ENCODE measurements around the gene MBD3L4.
"Not testable (repeated sequence)": the region's sequence is repeated elsewhere in the genome, so short reads cannot be mapped to it uniquely, and the experiment has no call there.

The MBD3L4 gene

DNA sequence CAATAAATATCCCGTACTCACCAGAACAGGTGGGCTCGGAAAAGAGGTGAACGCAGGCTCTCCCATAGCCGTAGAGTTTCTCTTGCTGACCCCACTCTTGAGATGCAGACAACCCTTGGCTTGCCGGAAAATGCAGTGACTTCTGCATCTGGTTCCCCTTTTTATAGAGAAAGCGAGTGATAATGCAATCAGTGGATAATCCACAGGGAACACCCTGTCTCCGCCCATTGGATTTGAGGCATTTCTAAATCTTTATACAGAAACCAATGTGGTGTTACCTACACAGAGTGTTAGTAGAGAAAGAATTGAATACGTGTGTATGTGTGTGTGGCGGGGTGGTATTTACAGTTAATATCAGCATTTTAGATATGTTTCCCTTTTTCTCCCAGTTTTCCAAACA lies at the start of gene MBD3L4:
Gene MBD3L4 (minus strand): TSS at position 101 of the 400 bp plus-strand sequence. CDS start 35 bp downstream, at position 66.
- not testable (repeated sequence) for DNase-seq

DNA sequence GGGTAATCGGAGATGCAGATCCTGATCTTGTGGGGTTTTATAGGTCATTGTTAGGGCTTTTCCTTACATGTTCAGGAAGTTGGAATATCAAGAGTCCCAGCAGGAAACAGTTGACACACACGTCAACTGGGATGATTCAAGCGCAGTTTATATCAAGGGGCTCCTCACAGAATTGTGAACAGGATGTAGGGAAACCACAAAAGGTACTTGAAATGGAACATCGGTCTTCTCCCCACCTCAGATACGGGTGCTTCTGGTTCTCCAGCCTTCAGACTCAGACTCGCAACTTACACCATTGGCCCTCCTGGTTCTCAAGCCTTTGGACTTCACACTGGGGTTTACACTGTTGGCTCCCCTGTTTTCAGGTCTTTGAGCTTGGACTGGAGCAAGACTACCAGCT lies 49.0 kb upstream of the MBD3L4 start:
- no peak for DNase-seq

DNA sequence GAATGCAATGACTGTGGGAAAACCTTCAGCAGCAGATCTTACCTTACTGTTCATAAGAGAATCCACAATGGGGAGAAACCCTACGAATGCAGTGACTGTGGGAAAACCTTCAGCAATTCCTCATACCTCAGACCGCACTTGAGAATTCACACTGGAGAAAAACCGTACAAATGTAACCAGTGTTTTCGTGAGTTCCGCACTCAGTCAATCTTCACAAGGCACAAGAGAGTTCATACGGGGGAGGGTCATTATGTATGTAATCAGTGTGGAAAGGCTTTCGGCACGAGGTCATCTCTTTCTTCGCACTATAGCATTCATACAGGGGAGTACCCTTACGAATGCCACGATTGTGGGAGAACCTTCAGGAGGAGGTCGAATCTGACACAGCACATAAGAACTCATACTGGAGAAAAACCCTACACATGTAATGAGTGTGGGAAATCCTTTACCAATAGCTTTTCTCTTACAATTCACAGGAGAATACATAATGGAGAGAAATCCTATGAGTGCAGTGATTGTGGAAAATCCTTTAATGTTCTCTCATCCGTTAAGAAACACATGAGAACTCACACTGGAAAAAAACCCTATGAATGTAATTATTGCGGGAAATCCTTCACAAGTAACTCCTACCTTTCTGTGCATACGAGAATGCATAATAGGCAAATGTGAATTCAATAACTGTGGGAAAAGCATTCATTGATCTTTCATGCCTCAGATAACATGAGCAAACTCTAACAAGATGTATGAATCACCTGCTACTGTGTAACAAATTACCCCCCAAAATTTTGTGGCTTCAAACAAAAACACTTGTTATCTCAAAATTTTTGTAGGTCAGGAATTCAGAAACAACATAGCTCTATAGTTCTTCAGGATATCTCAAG lies 43.3 kb upstream of the MBD3L4 start:
- no peak for DNase-seq

DNA sequence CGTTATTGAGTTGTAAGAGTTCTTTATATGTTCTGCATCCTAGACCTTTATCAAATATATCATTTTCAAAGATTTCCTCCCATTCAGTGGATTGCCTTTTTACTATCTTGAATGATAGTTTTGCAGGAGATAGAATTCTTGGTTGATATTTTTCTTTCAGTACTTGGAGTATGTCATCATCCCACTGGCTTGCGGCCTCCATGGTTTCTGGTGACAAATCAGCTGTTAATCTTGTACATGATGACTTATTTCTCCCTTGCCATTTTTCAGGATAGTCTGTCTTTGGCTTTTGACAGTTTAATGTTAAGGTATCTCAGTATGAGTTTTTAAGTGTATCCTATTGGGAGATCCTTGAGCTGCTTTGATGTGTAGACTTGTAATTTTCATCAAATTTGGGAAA lies 38.0 kb upstream of the MBD3L4 start:
- DNase-seq, result peak; percentile 4

DNA sequence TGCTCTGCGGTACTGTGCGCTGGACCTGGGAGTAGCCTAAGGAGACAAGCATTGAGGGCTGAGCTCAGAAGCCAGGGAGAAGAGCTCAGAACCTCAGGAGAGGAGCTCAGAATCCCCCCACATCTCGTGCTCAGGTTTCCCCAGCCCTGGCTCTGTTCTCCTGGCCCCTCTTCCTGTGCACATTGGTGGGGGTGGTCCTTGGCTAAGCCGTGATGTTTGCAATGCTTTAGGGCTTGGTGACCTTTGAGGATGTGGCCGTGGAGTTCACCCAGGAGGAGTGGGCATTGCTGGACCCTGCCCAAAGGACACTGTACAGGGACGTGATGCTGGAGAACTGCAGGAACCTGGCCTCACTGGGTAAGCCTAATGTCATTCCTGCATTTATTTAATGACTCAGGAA lies 36.2 kb upstream of the MBD3L4 start:
- DNase-seq, result no peak

DNA sequence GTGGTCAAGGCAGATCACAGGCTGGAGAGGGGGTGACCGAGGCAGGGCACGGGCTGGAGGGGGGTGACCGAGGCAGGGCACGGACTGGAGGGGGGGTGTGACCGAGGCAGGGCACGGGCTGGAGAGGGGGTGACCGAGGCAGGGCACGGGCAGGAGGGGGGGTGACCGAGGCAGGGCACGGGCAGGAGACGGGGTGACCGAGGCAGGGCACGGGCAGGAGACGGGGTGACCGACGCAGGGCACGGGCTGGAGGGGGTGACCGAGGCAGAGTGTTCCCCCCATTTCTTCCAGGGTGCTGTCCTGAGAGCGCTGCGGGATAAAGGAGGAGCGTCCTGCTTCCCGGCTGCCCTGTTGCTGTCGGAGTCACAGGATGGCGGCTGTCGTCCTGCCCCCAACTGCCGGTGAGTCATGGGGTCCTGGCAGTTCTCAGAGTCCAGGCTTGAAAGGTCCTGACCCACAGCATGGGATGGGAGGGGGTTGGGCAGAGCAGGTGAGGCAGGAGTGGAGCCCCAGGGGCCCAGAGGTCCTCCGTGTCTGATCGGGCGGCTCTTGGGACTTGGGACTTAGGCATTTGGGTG lies 34.8 kb upstream of the MBD3L4 start:
- DNase-seq, result no peak

DNA sequence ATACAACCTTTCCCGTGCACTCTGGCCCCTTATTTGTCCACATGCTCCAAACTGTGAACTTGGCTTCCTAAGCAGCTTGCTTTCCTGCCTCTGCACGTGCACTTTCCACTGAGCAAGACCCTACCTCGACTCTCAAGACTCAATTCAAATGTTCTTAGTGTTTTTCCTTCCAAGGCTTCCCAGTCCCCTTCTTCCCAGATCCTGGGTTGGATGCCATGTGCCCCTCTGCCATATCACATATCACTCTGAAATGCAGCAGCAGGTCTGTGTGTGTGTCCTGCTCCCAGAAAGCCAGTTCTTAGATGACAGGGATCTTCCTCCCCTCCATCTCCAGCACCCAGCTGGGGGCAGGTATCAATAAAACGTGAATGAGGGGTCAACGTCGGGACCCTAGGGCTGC lies 32.6 kb upstream of the MBD3L4 start:
- DNase-seq, result no peak

DNA sequence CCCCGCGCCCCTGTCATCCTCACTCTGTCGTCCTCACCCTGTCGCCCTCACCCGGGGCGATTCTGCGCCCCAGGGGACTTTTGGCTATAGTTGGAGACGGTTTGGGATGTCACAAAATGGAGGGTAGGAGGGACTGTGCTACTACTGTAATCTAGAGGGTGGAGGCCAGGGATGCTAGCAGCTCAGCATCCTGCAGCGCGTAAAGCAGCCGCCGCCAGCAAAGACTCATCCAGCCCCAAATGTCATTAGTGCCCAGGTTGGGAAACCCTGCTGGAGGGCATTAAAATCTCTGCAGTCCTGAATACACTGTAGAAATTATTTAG lies 29.9 kb upstream of the MBD3L4 start:
- no peak for DNase-seq

DNA sequence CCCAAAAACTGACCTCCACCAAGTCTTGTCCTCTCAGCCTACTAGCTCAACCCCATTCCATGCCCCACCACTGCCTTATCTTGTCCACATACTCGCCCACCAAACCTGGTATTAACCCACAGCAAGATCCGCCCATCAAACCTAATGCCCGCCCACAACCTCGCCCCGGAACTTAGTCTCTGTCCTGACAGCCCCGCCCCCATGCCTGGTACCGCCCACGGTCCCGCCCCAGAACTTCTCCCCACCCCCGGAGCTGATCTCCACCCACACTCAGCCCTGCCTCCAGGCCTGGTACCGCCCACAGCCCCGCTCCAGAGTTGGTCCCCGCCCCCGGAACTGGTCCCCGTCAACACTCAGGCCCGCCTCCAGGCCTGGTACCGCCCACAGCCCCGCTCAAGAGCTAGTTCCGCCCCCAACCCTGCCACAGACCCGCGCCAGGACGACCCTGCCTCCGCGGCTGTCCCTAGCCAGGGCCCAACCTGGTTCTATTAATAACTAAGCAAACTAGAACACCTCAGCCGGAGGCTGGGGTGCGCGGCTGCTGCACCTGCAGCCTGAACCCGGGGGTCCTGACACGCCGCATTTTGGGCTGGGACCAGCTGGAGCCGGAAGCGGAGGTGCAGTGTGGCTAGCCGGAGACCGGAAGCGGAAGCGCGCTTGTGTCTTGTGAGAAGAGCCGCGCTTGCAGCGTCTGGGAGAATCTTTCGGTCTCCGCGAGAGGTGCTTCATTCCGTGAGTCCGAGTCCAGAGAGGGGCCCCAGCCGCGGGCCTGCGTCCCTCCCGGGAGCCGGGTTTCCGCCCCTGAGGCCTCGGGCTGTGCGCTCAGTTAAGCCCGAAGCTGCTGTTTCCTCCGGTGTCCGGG lies 29.3 kb upstream of the MBD3L4 start, which contains the start of gene ZNF557:
Gene ZNF557 (plus strand): TSS at position 662 of the 862 bp plus-strand sequence. CDS start 5,372 bp downstream, outside the sequence.
- DNase-seq, result peak; percentile 99

DNA sequence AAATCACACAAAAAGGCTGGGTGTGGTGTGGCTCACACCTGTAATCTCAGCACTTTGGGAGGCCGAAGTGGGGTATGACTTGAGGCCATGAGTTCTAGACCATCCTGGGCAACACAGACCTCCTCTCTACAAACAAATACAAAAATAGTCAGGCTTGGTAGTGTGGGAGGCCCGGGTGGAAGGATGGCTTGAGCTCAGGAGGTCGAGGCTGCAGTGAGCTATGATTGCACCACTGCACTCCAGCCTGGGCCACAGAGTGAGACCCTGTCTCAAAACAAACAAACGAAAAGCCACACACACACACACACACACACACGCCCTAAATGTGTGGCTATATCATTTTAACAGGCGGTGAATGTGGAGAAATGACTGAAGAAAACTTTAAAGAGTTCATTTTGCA lies 28.6 kb upstream of the MBD3L4 start:
- DNase-seq, result no peak

DNA sequence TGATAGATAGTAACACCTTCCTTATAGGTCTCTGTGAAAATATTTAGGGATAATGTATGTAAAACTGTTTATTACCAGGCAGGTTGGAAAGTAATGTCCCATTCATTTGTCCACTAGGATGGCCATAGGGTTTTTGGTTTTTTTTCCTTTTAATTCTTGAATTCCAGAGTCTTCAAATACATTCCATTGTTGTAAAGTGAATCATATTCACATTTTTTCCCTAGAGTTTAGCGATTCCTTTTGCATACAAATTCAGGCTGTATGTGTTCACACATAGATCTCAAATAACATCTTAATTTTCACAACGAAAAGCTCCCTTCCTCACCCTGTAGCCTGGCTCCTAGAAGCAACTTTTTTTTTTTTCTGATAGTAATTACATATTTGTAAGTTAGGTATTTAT lies 27.7 kb upstream of the MBD3L4 start:
- no peak for DNase-seq

DNA sequence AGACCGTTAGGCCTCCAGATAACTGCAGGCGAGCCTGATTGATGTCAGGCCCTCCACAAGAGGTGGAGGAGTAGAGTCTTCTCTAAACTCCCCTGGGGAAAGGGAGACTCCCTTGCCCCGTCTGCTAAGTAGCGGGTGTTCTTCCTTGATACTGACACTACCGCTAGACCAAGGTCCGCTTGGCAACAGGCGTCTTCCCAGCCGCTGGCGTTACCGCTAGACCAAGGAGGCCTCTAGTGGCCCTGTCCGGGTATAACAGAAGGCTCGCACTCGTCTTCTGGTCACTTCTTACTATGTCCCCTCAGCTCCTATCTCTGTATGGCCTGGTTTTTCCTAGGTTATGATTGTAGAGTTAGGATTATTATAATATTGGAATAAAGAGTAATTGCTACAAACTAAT lies 27.1 kb upstream of the MBD3L4 start:
- DNase-seq, result not testable (repeated sequence)

DNA sequence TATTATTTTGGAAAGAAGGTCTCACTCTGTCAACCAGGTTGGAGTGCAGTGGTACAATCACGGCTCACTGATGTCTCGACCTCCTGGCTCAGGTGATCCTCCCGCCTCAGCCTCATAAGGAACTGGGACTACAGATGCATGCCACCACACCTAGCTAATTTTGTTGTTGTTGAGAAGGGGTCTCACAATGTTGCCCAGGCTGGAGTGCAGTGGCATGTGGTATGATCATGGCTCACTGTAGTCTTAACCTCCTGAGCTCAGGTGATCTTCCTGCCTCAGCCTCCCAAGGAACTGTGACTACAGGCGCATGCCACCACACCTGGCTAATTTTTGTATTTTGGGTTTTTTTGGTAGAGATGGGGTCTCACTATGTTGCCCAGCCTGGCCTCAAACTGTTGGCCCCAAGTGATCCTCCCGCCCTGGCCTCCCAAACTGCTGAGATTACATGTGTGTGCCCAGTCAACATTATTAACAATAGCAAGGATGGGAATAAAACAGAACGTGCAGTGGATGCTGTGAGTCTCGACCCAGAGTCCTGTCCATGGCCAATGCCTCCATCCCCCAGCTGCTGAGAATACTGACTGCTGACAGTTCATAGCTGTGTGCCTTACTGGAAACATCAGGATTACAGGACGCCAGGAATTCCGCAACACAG lies 23.9 kb upstream of the MBD3L4 start:
- DNase-seq, result no peak

DNA sequence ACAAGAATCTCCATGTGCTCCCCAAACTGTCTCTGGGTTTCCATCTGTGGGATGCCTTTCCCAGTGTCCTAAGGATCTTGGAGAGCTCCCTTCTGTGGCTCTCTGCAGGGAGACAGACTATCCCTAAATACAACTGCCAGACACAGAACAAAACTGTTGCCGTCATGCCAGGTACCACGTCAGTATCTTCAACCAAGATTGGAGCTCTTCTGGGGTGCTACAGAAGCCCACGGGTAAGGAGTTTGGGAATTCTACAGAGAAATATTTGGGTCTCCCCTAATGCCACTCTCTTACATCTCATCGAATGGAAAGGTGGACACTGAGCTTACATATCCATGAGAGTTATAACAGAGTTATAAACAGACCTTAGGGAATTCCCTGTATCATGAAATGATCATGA lies 23.4 kb upstream of the MBD3L4 start:
- DNase-seq, result no peak

DNA sequence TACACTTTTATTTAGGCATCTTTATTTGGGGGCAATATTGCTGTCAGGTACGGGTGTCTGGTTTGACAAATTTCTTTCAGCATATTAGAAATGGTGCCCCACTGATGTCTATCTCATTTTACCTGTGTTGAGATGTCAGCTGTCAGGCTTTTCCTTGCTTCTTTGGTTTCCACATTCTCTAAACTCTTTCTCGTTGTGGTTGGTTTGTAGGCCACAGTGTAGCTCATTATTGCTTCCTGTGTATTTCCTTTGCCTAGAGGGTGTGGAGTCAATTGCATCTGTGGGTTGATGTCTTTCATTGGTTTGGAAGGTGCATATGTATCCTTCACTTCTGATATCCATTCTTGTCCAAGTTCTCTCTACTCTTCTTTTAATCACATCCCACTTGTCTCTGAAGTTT lies 20.0 kb upstream of the MBD3L4 start:
- DNase-seq, result not testable (repeated sequence)

DNA sequence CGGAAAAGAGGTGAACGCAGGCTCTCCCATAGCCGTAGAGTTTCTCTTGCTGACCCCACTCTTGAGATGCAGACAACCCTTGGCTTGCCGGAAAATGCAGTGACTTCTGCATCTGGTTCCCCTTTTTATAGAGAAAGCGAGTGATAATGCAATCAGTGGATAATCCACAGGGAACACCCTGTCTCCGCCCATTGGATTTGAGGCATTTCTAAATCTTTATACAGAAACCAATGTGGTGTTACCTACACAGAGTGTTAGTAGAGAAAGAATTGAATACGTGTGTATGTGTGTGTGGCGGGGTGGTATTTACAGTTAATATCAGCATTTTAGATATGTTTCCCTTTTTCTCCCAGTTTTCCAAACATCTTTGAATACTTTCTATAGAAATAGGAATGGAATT lies 18.6 kb upstream of the MBD3L4 start, which contains the start of gene MBD3L3:
Gene MBD3L3 (minus strand): TSS at position 101 of the 400 bp plus-strand sequence. CDS start 71 bp downstream, at position 30.
- DNase-seq, result not testable (repeated sequence)

DNA sequence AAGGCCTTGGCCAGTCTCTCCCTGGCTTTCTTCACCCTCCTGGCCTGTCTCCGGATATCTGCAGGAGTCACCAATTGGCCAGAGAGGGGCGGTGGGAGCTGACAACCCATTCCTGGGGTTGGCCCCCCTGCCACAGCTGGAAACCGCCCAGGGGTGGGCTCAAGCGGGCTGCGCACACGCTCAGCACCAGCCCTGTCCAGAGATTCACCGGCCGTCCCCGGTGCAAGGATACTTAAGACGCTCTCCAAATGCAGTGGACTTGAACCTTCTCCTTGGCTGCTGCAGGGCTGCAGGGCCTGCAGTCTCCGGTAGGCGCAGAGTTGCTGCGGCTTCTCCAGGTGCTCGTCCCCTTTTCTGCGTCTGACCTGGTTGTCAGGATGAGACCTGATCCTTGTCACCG lies 16.4 kb upstream of the MBD3L4 start:
- DNase-seq, result not testable (repeated sequence)

DNA sequence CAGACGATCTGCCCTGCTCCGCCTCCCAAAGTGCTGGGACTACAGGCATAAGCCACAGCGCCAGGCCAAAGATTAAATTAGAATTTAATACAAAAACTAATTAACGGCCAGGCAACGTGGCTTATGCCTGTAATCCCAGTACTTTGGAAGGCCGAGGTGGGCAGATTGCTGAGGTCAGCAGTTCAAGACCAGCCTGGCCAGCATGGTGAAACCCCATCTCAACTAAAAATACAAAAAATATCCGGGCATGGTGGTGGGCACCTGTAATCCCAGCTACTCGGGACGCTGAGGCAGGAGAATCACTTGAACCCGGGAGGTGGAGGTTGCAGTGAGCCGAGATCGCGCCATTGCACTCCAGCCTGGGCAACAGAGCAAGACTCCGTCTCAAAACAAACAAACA lies 15.7 kb upstream of the MBD3L4 start:
- not testable (repeated sequence) for DNase-seq

DNA sequence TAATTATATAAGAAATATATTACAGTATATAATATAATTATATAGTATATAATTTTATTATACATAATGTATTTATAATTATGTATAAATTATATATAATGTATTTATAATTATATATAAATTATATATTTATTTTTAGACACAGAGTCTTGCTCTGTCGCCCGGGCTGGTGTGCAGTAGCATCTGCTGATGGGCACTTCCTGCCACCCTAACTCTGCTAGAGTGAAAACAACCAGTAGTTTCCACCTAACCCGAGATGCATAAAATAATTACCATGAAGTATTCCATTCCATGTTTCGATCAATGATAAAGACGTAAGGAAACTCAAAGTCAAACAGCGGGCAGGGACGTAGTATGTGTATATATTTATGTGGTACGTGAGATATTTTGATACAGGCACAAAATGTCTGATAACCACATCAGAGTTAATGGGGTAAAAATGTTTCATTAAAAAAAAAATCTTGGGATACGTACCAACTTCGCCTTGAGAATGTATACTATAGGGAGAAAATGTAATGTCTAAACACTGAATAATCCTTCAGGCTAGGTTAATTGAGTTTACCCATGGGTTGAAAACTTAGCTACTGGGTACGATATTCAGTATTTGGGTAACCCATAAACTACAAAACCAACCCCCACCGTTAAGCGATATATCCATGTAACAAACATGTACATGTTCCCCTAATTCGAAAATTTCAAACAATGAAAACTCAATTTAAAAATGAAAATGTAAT lies 14.8 kb upstream of the MBD3L4 start:
- not testable (repeated sequence) for DNase-seq

DNA sequence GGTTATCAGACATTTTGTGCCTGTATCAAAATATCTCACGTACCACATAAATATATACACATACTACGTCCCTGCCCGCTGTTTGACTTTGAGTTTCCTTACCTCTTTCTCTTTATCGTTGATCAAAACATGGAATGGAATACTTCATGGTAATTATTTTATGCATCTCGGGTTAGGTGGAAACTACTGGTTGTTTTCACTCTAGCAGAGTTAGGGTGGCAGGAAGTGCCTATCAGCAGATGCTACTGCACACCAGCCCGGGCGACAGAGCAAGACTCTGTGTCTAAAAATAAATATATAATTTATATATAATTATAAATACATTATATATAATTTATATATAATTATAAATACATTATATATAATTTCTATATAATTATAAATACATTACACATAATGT lies 12.9 kb upstream of the MBD3L4 start:
- DNase-seq, result not testable (repeated sequence)

DNA sequence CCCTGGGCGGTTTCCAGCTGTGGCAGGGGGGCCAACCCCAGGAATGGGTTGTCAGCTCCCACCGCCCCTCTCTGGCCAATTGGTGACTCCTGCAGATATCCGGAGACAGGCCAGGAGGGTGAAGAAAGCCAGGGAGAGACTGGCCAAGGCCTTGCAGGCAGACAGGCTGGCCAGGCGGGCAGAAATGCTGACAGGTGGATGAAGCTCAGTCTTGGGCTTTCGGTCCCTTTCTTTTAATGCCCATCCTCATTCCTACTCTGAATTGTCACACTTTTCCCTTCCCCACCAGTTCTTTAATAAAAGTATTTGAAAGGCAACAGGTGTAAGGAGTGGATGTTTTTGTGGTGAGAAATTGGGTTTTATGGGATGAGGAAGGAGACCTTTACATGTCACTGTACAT lies 11.4 kb upstream of the MBD3L4 start:
- not testable (repeated sequence) for DNase-seq

DNA sequence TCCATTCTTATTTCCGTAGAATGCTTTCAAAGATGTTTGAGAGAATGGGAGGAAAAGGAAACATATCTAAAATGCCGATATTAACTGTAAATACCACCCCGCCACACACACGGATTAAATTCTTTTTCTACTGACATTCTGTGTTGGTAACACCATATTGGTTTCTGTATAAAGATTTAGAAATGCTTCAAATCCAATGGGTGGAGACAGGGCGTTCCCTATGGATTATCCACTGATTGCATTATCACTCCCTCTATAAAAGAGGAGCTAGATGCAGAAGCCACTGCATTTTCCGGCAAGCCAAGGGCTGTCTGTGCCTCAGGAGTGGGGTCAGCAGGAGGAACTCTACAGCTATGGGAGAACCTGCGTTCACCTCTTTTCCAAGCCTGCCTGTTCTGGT lies 9.0 kb upstream of the MBD3L4 start, which contains the start of gene MBD3L2:
Gene MBD3L2 (plus strand): TSS at position 301 of the 400 bp plus-strand sequence. CDS start 53 bp downstream, at position 354.
- DNase-seq, result not testable (repeated sequence)
